ENCODE measurements around the gene HCFC1. TPM values are rescaled to one million over a fixed set of nuclear protein-coding genes. Genes with fewer than 3 reads are reported as not detected.

The HCFC1 gene
- total and polyA plus RNA-seq, 9 of the 15 experiments (the other 6 are each of a cell fraction or from before 2014, with no cell fraction given): 2.8 to 133 (median 17.1) TPM

GRCh38 chrX:153971450-153972367 lies at the start of gene HCFC1 (continued):
- TF ChIP-seq NKRF (IDR thresholded peaks at IDR 0.05; ENCODE audit: borderline replicate concordance) (peak; percentile 91), MXI1 (IDR thresholded peaks at IDR 0.05; ENCODE audit: low read depth, low read length) (peak; percentile 71), ETV5 (CRISPR knock-in tag; IDR thresholded peaks at IDR 0.05; ENCODE audit: low read depth) (peak; percentile 41; the same call in 1 of the 2 replicates), POLR2A (conservative IDR thresholded peaks at IDR 0.05) (peak; percentile 80), CBFB (CRISPR knock-in tag; IDR thresholded peaks at IDR 0.05) (0 out of 2 replicates have a peak, but pooled peaks have one; percentile 44), ATF2 (CRISPR knock-in tag; IDR thresholded peaks at IDR 0.05) (peak; percentile 71; the same call in 1 of the 2 replicates), KLF13 (tag; IDR thresholded peaks at IDR 0.05; ENCODE audit: borderline replicate concordance, low read depth) (peak; percentile 81), ZNF431 (CRISPR knock-in tag; IDR thresholded peaks at IDR 0.05) (no peak; the same call in 1 of the 2 replicates), MAZ (CRISPR knock-in tag; conservative IDR thresholded peaks at IDR 0.05 in 1 of 2, IDR thresholded peaks at IDR 0.05 in 1 of 2) (peak; percentile 81 to 86), GATA2 (CRISPR knock-in tag; IDR thresholded peaks at IDR 0.05) (no peak), EP400 (IDR thresholded peaks at IDR 0.05) (peak; percentile 80), SPI1 (IDR thresholded peaks at IDR 0.05; ENCODE audit: borderline replicate concordance, low read depth, low read length) (peak; percentile 52), ZNF584 (CRISPR knock-in tag; IDR thresholded peaks at IDR 0.05; ENCODE audit: low read depth) (peak; percentile 61; the same call in 1 of the 2 replicates), ATF7 (IDR thresholded peaks at IDR 0.05) (peak; percentile 99), TFAP4 (CRISPR knock-in tag; IDR thresholded peaks at IDR 0.05; ENCODE audit: borderline replicate concordance) (peak; percentile 41), JUNB (CRISPR knock-in tag; conservative IDR thresholded peaks at IDR 0.05) (peak; percentile 94), NCOR1 (IDR thresholded peaks at IDR 0.05) (no peak), HINFP (tag; conservative IDR thresholded peaks at IDR 0.05; ENCODE audit: low read depth) (peak; percentile 34; the same call in 1 of the 2 replicates)
- TF ChIP-seq, protein P1, sequence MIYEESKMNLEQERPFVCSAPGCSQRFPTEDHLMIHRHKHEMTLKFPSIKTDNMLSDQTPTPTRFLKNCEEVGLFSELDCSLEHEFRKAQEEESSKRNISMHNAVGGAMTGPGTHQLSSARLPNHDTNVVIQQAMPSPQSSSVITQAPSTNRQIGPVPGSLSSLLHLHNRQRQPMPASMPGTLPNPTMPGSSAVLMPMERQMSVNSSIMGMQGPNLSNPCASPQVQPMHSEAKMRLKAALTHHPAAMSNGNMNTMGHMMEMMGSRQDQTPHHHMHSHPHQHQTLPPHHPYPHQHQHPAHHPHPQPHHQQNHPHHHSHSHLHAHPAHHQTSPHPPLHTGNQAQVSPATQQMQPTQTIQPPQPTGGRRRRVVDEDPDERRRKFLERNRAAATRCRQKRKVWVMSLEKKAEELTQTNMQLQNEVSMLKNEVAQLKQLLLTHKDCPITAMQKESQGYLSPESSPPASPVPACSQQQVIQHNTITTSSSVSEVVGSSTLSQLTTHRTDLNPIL (CRISPR knock-in tag; IDR thresholded peaks at IDR 0.05): no peak
